HG03457 (cell line): ENCODE measurements around the gene GATAD2B.
"Not testable (repeated sequence)": the region's sequence is repeated elsewhere in the genome, so short reads cannot be mapped to it uniquely, and the experiment has no call there.

Experiments used
- ATAC-seq: cut with Tn5 transposase; IDR thresholded peaks from one replicate; pipeline ENCODE4 v1.9.1; 2021; ENCODE audit warnings: moderate number of reproducible peaks; ENCODE audit not compliant: unreplicated experiment

Gene GATAD2B

DNA sequence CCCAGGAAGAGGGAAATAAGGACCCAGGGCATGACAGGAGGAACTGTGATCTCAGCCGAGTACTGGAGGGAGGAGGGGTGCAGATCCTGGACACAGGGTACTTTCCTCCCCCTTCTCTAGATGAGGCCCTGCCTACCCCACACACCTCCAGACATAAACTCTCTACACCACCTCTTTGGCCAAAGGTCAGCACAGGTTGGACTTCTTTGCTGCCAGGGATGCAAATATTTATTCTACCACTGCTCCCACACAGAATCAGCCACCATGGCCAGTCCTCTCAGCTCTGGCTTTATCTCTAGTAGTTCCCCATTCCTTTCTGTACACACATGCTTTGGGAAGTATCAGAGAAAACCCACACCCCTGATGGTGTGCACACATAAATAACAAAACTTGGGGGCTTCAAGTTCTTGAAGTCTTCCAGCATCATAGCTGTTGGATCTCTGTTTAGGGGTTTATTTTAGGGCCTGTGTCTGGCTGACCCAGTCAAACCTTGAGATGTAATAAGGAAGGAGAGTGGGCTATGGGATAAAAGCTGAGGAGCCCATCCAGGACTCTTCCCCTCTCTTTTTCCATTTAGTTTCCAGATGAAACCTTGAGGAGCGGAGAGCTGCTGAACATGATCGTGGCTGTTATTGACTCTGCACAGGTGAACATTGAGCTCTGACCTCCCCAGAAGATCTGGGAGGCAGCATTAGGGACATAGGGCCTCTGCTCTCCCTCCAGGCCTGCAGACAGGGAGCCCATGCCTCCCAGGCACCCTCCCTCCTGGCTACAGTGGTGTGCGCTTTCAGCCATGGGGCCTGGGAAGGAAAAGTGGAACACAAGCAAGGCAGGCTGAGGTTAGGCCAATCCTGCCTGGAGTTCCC lies 154.2 kb downstream of the GATAD2B start:
- no peak for ATAC-seq

DNA sequence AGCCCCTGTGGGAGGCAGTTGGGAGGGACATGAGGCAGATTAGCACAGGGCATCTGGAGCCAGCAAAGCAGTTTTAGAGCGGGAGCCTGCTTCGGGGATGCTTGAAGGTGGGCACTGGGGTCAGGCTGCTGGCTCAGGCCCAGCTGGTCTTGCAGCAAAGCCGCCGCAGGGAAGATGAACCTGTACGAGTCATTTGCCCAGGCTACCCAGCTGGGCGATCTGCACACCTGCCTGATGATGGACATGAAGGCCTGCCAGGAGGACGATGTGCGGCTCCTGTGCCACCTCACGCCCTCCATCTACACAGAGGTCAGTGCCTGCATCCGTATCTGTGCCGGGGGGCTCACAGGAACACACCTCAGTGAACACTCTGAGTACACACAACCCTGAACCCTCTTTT lies 155.3 kb downstream of the GATAD2B start:
- no peak for ATAC-seq

- ATAC-seq, result not testable (repeated sequence)
These were observed 156.1 kb downstream of the GATAD2B start for GRCh38 chr1:153766663-153767062.

- no peak for ATAC-seq
These were observed 158.5 kb downstream of the GATAD2B start for GRCh38 chr1:153764310-153764709.

DNA sequence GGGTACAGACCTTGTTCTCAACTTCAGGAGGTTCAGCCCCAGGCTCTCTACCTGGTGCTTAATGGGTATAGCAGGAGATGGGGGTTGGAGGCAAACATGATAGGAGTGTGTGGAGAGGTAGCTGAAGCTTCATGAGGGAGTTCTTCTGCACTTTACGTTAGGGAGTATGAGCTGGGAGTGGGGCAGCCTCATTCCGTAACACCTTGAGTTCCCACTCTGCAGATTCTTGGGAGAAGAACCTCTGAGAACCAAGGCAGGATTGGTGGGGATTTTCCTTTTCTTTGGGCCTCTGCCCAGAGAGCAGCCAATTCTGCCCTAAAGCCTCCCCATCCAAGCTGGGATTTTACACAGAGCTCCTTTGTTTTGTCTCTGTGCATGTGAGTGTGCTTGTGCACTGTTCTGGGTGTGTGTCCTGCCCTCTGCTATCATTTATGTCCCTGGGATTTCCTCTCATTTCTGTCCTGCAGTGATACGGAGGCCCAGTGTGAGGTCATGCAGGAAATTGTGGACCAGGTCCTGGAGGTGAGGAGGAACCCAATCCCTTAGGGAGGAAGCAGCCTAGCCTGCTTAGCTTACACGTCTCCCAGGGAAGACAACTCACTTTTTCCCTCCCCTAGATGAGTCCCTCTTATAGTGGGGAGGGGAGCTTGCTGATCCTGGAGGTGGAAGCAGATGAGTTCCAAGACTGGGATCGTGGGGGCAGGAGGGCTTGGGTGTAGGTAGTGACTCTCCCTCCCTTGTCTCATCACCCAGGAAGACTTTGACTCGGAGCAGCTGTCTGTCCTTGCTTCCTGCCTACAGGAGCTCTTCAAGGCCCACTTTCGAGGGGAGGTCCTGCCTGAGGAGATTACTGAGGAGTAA lies 159.2 kb downstream of the GATAD2B start:
- ATAC-seq, result no peak

DNA sequence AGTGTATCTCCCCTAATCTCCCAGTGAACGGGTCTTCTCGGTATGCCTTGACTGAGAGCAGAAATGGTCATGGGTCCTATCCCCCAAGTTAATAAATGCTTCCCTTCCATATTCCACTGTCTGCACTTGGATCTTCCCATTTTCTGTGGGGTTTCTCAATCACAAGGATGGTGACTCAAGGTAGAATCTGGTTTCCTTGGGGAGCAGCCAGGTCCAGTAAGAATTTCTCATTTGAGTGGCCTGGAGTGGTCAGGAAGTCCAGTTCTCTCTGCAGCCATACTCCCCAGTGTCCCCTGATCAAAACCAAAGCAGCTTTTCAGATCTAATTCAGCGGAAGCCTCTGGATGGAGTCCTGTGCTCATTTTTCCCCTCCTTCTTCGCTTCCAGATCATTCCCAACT lies 162.3 kb downstream of the GATAD2B start:
- ATAC-seq, result no peak
